Fibroblast of lung (primary cell): ENCODE measurements around the gene ANO2. TPM values are rescaled to one million over a fixed set of nuclear protein-coding genes. Genes with fewer than 3 reads are reported as not detected.
"Not testable (repeated sequence)": the region's sequence is repeated elsewhere in the genome, so short reads cannot be mapped to it uniquely, and the experiment has no call there.

Source experiments
- DNase-seq, 2 donors: peaks; one replicate each; pipeline versions ENCODE4 v3.0.0 to v3.0.0-alpha.2; 2010; ENCODE audit warnings: low read depth in 2 of 2
- H2AFZ ChIP-seq: 2 replicates; pipeline ENCODE4 v1.5.1; 2012; ENCODE audit warnings: low read length, control low read depth, inconsistent platforms
- H3K27ac ChIP-seq: 2 replicates; pipeline ENCODE4 v1.5.1; 2011; ENCODE audit warnings: low read length, control low read depth; ENCODE audit not compliant: insufficient read depth
- H3K27me3 ChIP-seq: 2 replicates; pipeline ENCODE4 v1.5.1; 2011; ENCODE audit warnings: mild to moderate bottlenecking, low read length; ENCODE audit not compliant: control insufficient read depth, insufficient read depth
- H3K36me3 ChIP-seq: 2 replicates; pipeline ENCODE4 v1.5.1; 2011; ENCODE audit warnings: low read length; ENCODE audit not compliant: control insufficient read depth, insufficient read depth
- H3K4me1 ChIP-seq: 2 replicates; pipeline ENCODE4 v1.5.1; 2011; ENCODE audit warnings: low read length; ENCODE audit not compliant: control insufficient read depth, insufficient read depth; ENCODE audit errors: extremely low read depth
- H3K4me2 ChIP-seq: 2 replicates; pipeline ENCODE4 v1.5.1; 2011; ENCODE audit warnings: low read length, control low read depth; ENCODE audit not compliant: insufficient read depth; ENCODE audit errors: extremely low read depth
- H3K4me3 ChIP-seq, 4 experiments: fragments of 200-600 bp in 1 of 4; sonication (generic) in 1 of 4; replicated peaks in 1 of 4; 2 replicates each; pipeline ENCODE4 v1.5.1; 2011 to 2016; ENCODE audit warnings: low read length in 4 of 4, low read depth in 3 of 4, mild to moderate bottlenecking in 3 of 4, control low read depth in 2 of 4, inconsistent platforms in 1 of 4, mixed read lengths in 1 of 4; ENCODE audit not compliant: insufficient read depth in 1 of 4; ENCODE audit errors: control extremely low read depth in 1 of 4
- H3K79me2 ChIP-seq: 2 replicates; pipeline ENCODE4 v1.5.1; 2012; ENCODE audit warnings: mild to moderate bottlenecking, low read length, inconsistent platforms; ENCODE audit not compliant: control insufficient read depth, insufficient read depth
- H3K9ac ChIP-seq: 2 replicates; pipeline ENCODE4 v1.5.1; 2011; ENCODE audit warnings: mild to moderate bottlenecking, low read length, control low read depth; ENCODE audit not compliant: insufficient read depth
- H3K9me3 ChIP-seq: 2 replicates; pipeline ENCODE4 v1.5.1; 2012; ENCODE audit warnings: low read depth, low read length; ENCODE audit not compliant: control insufficient read depth, insufficient read depth
- H4K20me1 ChIP-seq: 2 replicates; pipeline ENCODE4 v1.5.1; 2011; ENCODE audit warnings: low read length; ENCODE audit not compliant: control insufficient read depth, insufficient read depth; ENCODE audit errors: extremely low read depth
- EZH2 ChIP-seq: IDR thresholded peaks from 2 replicates; pipeline ENCODE4 v1.5.1; 2012; ENCODE audit warnings: low read length, control low read depth, mild to moderate bottlenecking; ENCODE audit errors: missing control alignments
- polyA plus RNA-seq, 2 donors: library from polyadenylated mRNA; depleted of rRNA in 1 of 2; stranded (reverse) in 1 of 2; unstranded in 1 of 2; fragments of >200 nt; gene quantifications; 2 replicates each; pipeline ENCODE4 v1.2.1, GENCODE V29; 2011 to 2012; ENCODE audit warnings: missing spikeins in 1 of 2
- total RNA-seq: library from RNA; depleted of rRNA; stranded (reverse); fragments of >200 nt; gene quantifications from 2 replicates; pipeline ENCODE4 v1.2.1, GENCODE V29; 2014
- TF ChIP-seq, protein P1 (sequence below), 2 donors: IDR thresholded peaks in 1 of 2; conservative IDR thresholded peaks in 1 of 2; 1 replicate in 1 of 2; 2 replicates in 1 of 2; pipeline ENCODE4 v1.5.1; 2011 to 2012; ENCODE audit warnings: low read length in 2 of 2, control low read depth in 1 of 2, inconsistent platforms in 1 of 2, low read depth in 1 of 2, mild to moderate bottlenecking in 1 of 2

Gene ANO2
- total and polyA plus RNA-seq, 2 donors (not counting 1 experiment from before 2014, with no cell fraction given) = 0.15 to 0.17 TPM

DNA sequence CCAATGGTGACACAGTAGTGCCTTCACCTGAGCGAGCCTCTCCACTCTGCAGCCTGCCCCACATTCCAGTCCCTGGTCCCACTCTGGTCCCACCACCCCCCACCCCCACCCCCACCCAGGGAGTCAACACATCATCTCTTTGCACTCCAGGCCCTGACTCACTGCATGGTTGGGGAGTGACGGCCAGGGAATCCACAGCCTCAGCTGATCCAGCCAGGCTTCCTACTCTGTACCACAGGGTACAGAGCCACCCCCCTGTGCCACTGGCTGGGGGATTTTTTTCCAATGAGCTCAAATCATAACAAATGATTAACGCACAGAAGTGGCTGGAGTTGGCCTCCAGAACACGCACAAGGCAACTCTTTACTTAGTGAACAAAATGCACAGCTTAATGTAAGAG, 279.4 kb downstream of the ANO2 start:
- H3K9ac ChIP-seq = no peak overlapping the region
- H3K4me1 ChIP-seq = no peaks in the 10 kb centered on the region
- H3K4me3 ChIP-seq = no peak overlapping the region
- no peaks in the 10 kb centered on the region for H3K79me2 ChIP-seq
- no peaks in the 10 kb centered on the region for H3K36me3 ChIP-seq
- no peak overlapping the region for H2AFZ ChIP-seq
- H3K9me3 ChIP-seq = no peaks in the 10 kb centered on the region
- H4K20me1 ChIP-seq = no peaks in the 10 kb centered on the region
- peak; percentile 33 to 84 for DNase-seq
- H3K4me2 ChIP-seq = peak overlapping the region; percentile 17
- H3K27ac ChIP-seq = no peak overlapping the region
- no peaks in the 10 kb centered on the region for H3K27me3 ChIP-seq
- no peak for TF ChIP-seq EZH2
- TF ChIP-seq, protein P1, sequence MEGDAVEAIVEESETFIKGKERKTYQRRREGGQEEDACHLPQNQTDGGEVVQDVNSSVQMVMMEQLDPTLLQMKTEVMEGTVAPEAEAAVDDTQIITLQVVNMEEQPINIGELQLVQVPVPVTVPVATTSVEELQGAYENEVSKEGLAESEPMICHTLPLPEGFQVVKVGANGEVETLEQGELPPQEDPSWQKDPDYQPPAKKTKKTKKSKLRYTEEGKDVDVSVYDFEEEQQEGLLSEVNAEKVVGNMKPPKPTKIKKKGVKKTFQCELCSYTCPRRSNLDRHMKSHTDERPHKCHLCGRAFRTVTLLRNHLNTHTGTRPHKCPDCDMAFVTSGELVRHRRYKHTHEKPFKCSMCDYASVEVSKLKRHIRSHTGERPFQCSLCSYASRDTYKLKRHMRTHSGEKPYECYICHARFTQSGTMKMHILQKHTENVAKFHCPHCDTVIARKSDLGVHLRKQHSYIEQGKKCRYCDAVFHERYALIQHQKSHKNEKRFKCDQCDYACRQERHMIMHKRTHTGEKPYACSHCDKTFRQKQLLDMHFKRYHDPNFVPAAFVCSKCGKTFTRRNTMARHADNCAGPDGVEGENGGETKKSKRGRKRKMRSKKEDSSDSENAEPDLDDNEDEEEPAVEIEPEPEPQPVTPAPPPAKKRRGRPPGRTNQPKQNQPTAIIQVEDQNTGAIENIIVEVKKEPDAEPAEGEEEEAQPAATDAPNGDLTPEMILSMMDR (conservative IDR thresholded peaks at IDR 0.05 in 1 of 2, IDR thresholded peaks at IDR 0.05 in 1 of 2; ENCODE audit: low read depth in 1 of 2, low read length in 2 of 2) = no peak

GRCh38 chr12:5661811-5662210, 283.2 kb downstream of the ANO2 start:
- Histone ChIP-seq H3K9ac (no peak overlapping the region), H4K20me1 (no peaks in the 10 kb centered on the region), H3K36me3 (no peaks in the 10 kb centered on the region), H3K4me2 (no peak overlapping the region), H3K9me3 (no peaks in the 10 kb centered on the region), H3K27ac (no peak overlapping the region), H3K79me2 (no peaks in the 10 kb centered on the region), H3K27me3 (no peaks in the 10 kb centered on the region), H3K4me1 (no peaks in the 10 kb centered on the region), H3K4me3 (no peak overlapping the region), H2AFZ (no peak overlapping the region)
- TF ChIP-seq, protein P1 (conservative IDR thresholded peaks at IDR 0.05 in 1 of 2, IDR thresholded peaks at IDR 0.05 in 1 of 2; ENCODE audit: low read depth in 1 of 2, low read length in 2 of 2) = no peak
- TF ChIP-seq EZH2 = no peak
- no peak for DNase-seq

- Histone ChIP-seq H3K9me3 (no peaks in the 10 kb centered on the region), H3K79me2 (no peaks in the 10 kb centered on the region), H2AFZ (no peak overlapping the region), H3K9ac (no peak overlapping the region), H3K27ac (no peak overlapping the region), H3K4me2 (no peak overlapping the region), H3K4me1 (no peaks in the 10 kb centered on the region), H4K20me1 (no peaks in the 10 kb centered on the region), H3K27me3 (no peaks in the 10 kb centered on the region), H3K36me3 (no peaks in the 10 kb centered on the region), H3K4me3 (no peak overlapping the region)
- no peak for DNase-seq
- TF ChIP-seq, protein P1 (conservative IDR thresholded peaks at IDR 0.05 in 1 of 2, IDR thresholded peaks at IDR 0.05 in 1 of 2; ENCODE audit: low read depth in 1 of 2, low read length in 2 of 2) = no peak
- no peak for TF ChIP-seq EZH2
These were observed 284.8 kb downstream of the ANO2 start for GRCh38 chr12:5660238-5660637.

DNA sequence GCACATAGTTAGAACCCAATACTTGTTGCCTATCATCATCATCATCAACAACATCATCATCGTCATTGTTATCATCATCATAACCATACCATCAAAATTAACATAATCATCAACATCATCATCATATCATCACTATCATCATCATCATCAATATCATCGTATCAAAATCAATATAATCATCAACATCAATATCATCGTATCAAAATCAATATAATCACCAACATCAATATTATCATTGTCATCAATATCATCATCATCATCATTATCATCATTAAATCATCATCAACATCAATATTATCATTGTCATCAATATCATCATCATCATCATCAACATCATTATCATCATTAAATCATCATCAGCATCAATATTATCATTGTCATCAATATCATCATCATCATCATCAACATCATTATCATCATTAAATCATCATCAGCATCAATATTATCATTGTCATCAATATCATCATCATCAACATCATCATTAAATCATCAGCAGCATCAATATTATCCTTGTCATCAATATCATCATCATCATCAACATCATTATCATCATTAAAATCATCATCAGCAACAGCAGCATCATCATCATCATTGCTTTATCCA, 286.6 kb downstream of the ANO2 start:
- not testable (repeated sequence) for H2AFZ ChIP-seq, H3K79me2 ChIP-seq, H4K20me1 ChIP-seq, H3K4me3 ChIP-seq, H3K27ac ChIP-seq, H3K4me1 ChIP-seq, DNase-seq, H3K9ac ChIP-seq, H3K27me3 ChIP-seq, H3K9me3 ChIP-seq, H3K4me2 ChIP-seq, H3K36me3 ChIP-seq
